NB4 (cell line): ENCODE data around the gene LMO1.

Experiments
- CTCF ChIP-seq: IDR thresholded peaks from one replicate; pipeline ENCODE4 v1.5.1; 2012; ENCODE audit warnings: low read depth, low read length
- MAX ChIP-seq: IDR thresholded peaks from 2 replicates; pipeline ENCODE4 v1.6.1; 2011; ENCODE audit warnings: low read depth, low read length
- POLR2A ChIP-seq: IDR thresholded peaks from 2 replicates; pipeline ENCODE4 v1.6.1; 2011; ENCODE audit warnings: mild to moderate bottlenecking; ENCODE audit not compliant: insufficient read length; ENCODE audit errors: extremely low read depth

GRCh38 chr11:8203414-8203715, 60.3 kb downstream of the LMO1 start:
- TF ChIP-seq CTCF (no peak), POLR2A (no peak), MAX (no peak)
